H1 (cell line): ENCODE results near the gene PTGES3L. TPM values are rescaled to one million over a fixed set of nuclear protein-coding genes. Genes with fewer than 3 reads are reported as not detected.

Experiments used
- polyA plus RNA-seq, 7 experiments: library from polyadenylated mRNA; depleted of rRNA in 3 of 7; stranded (reverse) in 5 of 7; unstranded in 2 of 7; fragments of >200 nt in 5 of 7; fragments of 200-250 nt in 2 of 7; gene quantifications; 1 replicate in 5 of 7; 2 replicates in 1 of 7; 4 replicates in 1 of 7; pipeline versions ENCODE4 v1.2.1 to v1.2.3, GENCODE V29; 2011 to 2013; ENCODE audit warnings: missing spikeins in 2 of 7, mixed read lengths in 2 of 7
- total RNA-seq: library from RNA; stranded (reverse); fragmentation: NEBNext Ultra II Directional; extraction: Animal tissue kit (Norgen Biotek cat#: 25700); gene quantifications from 2 replicates; pipeline ENCODE4 v1.2.1, GENCODE V29; 2021
- TF ChIP-seq, protein P1 (sequence below): IDR thresholded peaks from 2 replicates; pipeline ENCODE4 v1.6.1; 2012; ENCODE audit warnings: low read length, inconsistent platforms

PTGES3L gene
- total and polyA plus RNA-seq, 2 of the 8 experiments (the other 6 are each of a cell fraction or from before 2014, with no cell fraction given) = 3.0 to 3.6 TPM

DNA sequence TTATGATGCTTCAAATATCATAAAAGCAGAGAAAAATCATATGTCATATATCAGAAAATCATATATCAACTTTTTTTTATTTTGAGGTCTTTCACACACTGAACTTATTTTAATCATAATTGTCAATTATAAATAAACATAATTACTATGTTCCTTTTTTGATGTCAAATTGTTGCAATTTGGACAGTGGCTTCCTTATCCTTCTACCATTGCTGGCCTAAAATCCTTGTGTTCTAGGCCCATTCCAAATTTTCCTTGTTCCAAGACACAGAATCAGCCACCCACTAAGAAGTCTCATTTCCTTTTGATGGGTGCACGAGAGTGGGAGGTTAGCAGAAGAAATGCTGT, 50.4 kb downstream of the PTGES3L start (continued):
- TF ChIP-seq, protein P1, sequence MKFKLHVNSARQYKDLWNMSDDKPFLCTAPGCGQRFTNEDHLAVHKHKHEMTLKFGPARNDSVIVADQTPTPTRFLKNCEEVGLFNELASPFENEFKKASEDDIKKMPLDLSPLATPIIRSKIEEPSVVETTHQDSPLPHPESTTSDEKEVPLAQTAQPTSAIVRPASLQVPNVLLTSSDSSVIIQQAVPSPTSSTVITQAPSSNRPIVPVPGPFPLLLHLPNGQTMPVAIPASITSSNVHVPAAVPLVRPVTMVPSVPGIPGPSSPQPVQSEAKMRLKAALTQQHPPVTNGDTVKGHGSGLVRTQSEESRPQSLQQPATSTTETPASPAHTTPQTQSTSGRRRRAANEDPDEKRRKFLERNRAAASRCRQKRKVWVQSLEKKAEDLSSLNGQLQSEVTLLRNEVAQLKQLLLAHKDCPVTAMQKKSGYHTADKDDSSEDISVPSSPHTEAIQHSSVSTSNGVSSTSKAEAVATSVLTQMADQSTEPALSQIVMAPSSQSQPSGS = no peak
